Liver (tissue), 3 donors: ENCODE data around the gene RAVER2.

ENCODE experiments used
- GABPA ChIP-seq, 2 donors: IDR thresholded peaks in 1 of 2; conservative IDR thresholded peaks in 1 of 2; 2 replicates each; pipeline ENCODE4 v1.6.1; 2016; ENCODE audit warnings: antibody characterized with exemption in 2 of 2, mild to moderate bottlenecking in 1 of 2, moderate library complexity in 1 of 2
- HNF4A ChIP-seq, 2 donors: conservative IDR thresholded peaks; 2 replicates each; pipeline ENCODE4 v1.6.1; 2016; ENCODE audit warnings: antibody characterized with exemption in 2 of 2, mild to moderate bottlenecking in 2 of 2
- JUND ChIP-seq, 2 donors: IDR thresholded peaks; 2 replicates each; pipeline ENCODE4 v1.6.1; 2016; ENCODE audit warnings: antibody characterized with exemption in 2 of 2
- RAD21 ChIP-seq, 2 donors: IDR thresholded peaks; 2 replicates each; pipeline ENCODE4 v1.6.1; 2016; ENCODE audit warnings: antibody characterized with exemption in 2 of 2, mild to moderate bottlenecking in 2 of 2
- TAF1 ChIP-seq: conservative IDR thresholded peaks from 2 replicates; pipeline ENCODE4 v1.6.1; 2016; ENCODE audit warnings: antibody characterized with exemption, mild to moderate bottlenecking
- TF ChIP-seq, protein P1 (sequence below): IDR thresholded peaks from 2 replicates; pipeline ENCODE4 v1.6.1; 2016; ENCODE audit warnings: antibody characterized with exemption
- TF ChIP-seq, protein P2 (sequence below): fragments of 150-350 bp; IDR thresholded peaks from 2 replicates; pipeline ENCODE4 v1.5.1; 2017; ENCODE audit warnings: improper control_type of control experiment, low read depth, low read length; ENCODE audit not compliant: missing input control
- TF ChIP-seq, protein P3 (sequence below): IDR thresholded peaks from 2 replicates; pipeline ENCODE4 v1.6.1; 2016; ENCODE audit warnings: antibody characterized with exemption
- TF ChIP-seq, protein P4 (sequence below): IDR thresholded peaks from 2 replicates; pipeline ENCODE4 v1.6.1; 2016; ENCODE audit warnings: antibody characterized with exemption, mild to moderate bottlenecking
- donor health status: healthy.
- donor health status: healthy.

DNA sequence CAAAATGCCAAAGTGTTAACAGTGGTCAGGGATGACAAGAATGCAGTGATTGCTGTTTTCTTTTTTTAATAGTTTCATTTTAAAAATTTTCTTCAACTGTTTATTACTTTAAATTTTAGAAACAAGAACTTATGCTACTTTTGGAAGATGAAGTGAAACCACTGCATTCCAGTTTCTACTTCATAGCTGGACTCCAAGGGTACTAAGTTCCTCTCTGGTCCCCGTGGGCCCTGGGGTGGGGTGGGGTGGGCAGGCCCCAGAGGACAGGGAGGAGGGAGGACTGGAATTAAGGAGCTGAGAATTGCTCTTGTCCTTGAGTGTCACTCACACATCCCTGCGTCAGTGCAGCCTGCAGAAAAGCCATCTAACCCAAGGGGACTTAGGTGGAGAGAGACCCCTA, 97.3 kb downstream of the RAVER2 start:
- TF ChIP-seq, protein P1, sequence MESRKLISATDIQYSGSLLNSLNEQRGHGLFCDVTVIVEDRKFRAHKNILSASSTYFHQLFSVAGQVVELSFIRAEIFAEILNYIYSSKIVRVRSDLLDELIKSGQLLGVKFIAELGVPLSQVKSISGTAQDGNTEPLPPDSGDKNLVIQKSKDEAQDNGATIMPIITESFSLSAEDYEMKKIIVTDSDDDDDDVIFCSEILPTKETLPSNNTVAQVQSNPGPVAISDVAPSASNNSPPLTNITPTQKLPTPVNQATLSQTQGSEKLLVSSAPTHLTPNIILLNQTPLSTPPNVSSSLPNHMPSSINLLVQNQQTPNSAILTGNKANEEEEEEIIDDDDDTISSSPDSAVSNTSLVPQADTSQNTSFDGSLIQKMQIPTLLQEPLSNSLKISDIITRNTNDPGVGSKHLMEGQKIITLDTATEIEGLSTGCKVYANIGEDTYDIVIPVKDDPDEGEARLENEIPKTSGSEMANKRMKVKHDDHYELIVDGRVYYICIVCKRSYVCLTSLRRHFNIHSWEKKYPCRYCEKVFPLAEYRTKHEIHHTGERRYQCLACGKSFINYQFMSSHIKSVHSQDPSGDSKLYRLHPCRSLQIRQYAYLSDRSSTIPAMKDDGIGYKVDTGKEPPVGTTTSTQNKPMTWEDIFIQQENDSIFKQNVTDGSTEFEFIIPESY = no peak
- TF ChIP-seq, protein P2, sequence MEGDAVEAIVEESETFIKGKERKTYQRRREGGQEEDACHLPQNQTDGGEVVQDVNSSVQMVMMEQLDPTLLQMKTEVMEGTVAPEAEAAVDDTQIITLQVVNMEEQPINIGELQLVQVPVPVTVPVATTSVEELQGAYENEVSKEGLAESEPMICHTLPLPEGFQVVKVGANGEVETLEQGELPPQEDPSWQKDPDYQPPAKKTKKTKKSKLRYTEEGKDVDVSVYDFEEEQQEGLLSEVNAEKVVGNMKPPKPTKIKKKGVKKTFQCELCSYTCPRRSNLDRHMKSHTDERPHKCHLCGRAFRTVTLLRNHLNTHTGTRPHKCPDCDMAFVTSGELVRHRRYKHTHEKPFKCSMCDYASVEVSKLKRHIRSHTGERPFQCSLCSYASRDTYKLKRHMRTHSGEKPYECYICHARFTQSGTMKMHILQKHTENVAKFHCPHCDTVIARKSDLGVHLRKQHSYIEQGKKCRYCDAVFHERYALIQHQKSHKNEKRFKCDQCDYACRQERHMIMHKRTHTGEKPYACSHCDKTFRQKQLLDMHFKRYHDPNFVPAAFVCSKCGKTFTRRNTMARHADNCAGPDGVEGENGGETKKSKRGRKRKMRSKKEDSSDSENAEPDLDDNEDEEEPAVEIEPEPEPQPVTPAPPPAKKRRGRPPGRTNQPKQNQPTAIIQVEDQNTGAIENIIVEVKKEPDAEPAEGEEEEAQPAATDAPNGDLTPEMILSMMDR = no peak
- TF ChIP-seq, protein P3, sequence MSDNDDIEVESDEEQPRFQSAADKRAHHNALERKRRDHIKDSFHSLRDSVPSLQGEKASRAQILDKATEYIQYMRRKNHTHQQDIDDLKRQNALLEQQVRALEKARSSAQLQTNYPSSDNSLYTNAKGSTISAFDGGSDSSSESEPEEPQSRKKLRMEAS = no peak
- TF ChIP-seq TAF1 (no peak), RAD21 (IDR thresholded peaks at IDR 0.05) (no peak), JUND (IDR thresholded peaks at IDR 0.05) (no peak), GABPA (IDR thresholded peaks at IDR 0.05 in 1 of 2, conservative IDR thresholded peaks at IDR 0.05 in 1 of 2) (no peak), HNF4A (conservative IDR thresholded peaks at IDR 0.05) (no peak)
- TF ChIP-seq, protein P4, sequence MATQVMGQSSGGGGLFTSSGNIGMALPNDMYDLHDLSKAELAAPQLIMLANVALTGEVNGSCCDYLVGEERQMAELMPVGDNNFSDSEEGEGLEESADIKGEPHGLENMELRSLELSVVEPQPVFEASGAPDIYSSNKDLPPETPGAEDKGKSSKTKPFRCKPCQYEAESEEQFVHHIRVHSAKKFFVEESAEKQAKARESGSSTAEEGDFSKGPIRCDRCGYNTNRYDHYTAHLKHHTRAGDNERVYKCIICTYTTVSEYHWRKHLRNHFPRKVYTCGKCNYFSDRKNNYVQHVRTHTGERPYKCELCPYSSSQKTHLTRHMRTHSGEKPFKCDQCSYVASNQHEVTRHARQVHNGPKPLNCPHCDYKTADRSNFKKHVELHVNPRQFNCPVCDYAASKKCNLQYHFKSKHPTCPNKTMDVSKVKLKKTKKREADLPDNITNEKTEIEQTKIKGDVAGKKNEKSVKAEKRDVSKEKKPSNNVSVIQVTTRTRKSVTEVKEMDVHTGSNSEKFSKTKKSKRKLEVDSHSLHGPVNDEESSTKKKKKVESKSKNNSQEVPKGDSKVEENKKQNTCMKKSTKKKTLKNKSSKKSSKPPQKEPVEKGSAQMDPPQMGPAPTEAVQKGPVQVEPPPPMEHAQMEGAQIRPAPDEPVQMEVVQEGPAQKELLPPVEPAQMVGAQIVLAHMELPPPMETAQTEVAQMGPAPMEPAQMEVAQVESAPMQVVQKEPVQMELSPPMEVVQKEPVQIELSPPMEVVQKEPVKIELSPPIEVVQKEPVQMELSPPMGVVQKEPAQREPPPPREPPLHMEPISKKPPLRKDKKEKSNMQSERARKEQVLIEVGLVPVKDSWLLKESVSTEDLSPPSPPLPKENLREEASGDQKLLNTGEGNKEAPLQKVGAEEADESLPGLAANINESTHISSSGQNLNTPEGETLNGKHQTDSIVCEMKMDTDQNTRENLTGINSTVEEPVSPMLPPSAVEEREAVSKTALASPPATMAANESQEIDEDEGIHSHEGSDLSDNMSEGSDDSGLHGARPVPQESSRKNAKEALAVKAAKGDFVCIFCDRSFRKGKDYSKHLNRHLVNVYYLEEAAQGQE = no peak
